Fibroblast of lung (primary cell): Measurements from ENCODE around the gene SHANK1. TPM values are rescaled to one million over a fixed set of nuclear protein-coding genes. Genes with fewer than 3 reads are reported as not detected.

ENCODE experiments used
- DNase-seq, 2 donors: peaks; one replicate each; pipeline versions ENCODE4 v3.0.0 to v3.0.0-alpha.2; 2010; ENCODE audit warnings: low read depth in 2 of 2
- H2AFZ ChIP-seq: 2 replicates; pipeline ENCODE4 v1.5.1; 2012; ENCODE audit warnings: low read length, control low read depth, inconsistent platforms
- H3K27ac ChIP-seq: 2 replicates; pipeline ENCODE4 v1.5.1; 2011; ENCODE audit warnings: low read length, control low read depth; ENCODE audit not compliant: insufficient read depth
- H3K27me3 ChIP-seq: 2 replicates; pipeline ENCODE4 v1.5.1; 2011; ENCODE audit warnings: mild to moderate bottlenecking, low read length; ENCODE audit not compliant: control insufficient read depth, insufficient read depth
- H3K36me3 ChIP-seq: 2 replicates; pipeline ENCODE4 v1.5.1; 2011; ENCODE audit warnings: low read length; ENCODE audit not compliant: control insufficient read depth, insufficient read depth
- H3K4me1 ChIP-seq: 2 replicates; pipeline ENCODE4 v1.5.1; 2011; ENCODE audit warnings: low read length; ENCODE audit not compliant: control insufficient read depth, insufficient read depth; ENCODE audit errors: extremely low read depth
- H3K4me2 ChIP-seq: 2 replicates; pipeline ENCODE4 v1.5.1; 2011; ENCODE audit warnings: low read length, control low read depth; ENCODE audit not compliant: insufficient read depth; ENCODE audit errors: extremely low read depth
- H3K4me3 ChIP-seq, 4 experiments: fragments of 200-600 bp in 1 of 4; sonication (generic) in 1 of 4; replicated peaks in 1 of 4; 2 replicates each; pipeline ENCODE4 v1.5.1; 2011 to 2016; ENCODE audit warnings: low read length in 4 of 4, low read depth in 3 of 4, mild to moderate bottlenecking in 3 of 4, control low read depth in 2 of 4, inconsistent platforms in 1 of 4, mixed read lengths in 1 of 4; ENCODE audit not compliant: insufficient read depth in 1 of 4; ENCODE audit errors: control extremely low read depth in 1 of 4
- H3K79me2 ChIP-seq: 2 replicates; pipeline ENCODE4 v1.5.1; 2012; ENCODE audit warnings: mild to moderate bottlenecking, low read length, inconsistent platforms; ENCODE audit not compliant: control insufficient read depth, insufficient read depth
- H3K9ac ChIP-seq: 2 replicates; pipeline ENCODE4 v1.5.1; 2011; ENCODE audit warnings: mild to moderate bottlenecking, low read length, control low read depth; ENCODE audit not compliant: insufficient read depth
- H3K9me3 ChIP-seq: 2 replicates; pipeline ENCODE4 v1.5.1; 2012; ENCODE audit warnings: low read depth, low read length; ENCODE audit not compliant: control insufficient read depth, insufficient read depth
- H4K20me1 ChIP-seq: 2 replicates; pipeline ENCODE4 v1.5.1; 2011; ENCODE audit warnings: low read length; ENCODE audit not compliant: control insufficient read depth, insufficient read depth; ENCODE audit errors: extremely low read depth
- EZH2 ChIP-seq: IDR thresholded peaks from 2 replicates; pipeline ENCODE4 v1.5.1; 2012; ENCODE audit warnings: low read length, control low read depth, mild to moderate bottlenecking; ENCODE audit errors: missing control alignments
- polyA plus RNA-seq, 2 donors: library from polyadenylated mRNA; depleted of rRNA in 1 of 2; stranded (reverse) in 1 of 2; unstranded in 1 of 2; fragments of >200 nt; gene quantifications; 2 replicates each; pipeline ENCODE4 v1.2.1, GENCODE V29; 2011 to 2012; ENCODE audit warnings: missing spikeins in 1 of 2
- total RNA-seq: library from RNA; depleted of rRNA; stranded (reverse); fragments of >200 nt; gene quantifications from 2 replicates; pipeline ENCODE4 v1.2.1, GENCODE V29; 2014
- TF ChIP-seq, protein P1 (sequence below), 2 donors: IDR thresholded peaks in 1 of 2; conservative IDR thresholded peaks in 1 of 2; 1 replicate in 1 of 2; 2 replicates in 1 of 2; pipeline ENCODE4 v1.5.1; 2011 to 2012; ENCODE audit warnings: low read length in 2 of 2, control low read depth in 1 of 2, inconsistent platforms in 1 of 2, low read depth in 1 of 2, mild to moderate bottlenecking in 1 of 2

The SHANK1 gene
- total and polyA plus RNA-seq, 2 donors (not counting 1 experiment from before 2014, with no cell fraction given): 1.4 to 7.9 TPM

- TF ChIP-seq EZH2: no peak
- TF ChIP-seq, protein P1, sequence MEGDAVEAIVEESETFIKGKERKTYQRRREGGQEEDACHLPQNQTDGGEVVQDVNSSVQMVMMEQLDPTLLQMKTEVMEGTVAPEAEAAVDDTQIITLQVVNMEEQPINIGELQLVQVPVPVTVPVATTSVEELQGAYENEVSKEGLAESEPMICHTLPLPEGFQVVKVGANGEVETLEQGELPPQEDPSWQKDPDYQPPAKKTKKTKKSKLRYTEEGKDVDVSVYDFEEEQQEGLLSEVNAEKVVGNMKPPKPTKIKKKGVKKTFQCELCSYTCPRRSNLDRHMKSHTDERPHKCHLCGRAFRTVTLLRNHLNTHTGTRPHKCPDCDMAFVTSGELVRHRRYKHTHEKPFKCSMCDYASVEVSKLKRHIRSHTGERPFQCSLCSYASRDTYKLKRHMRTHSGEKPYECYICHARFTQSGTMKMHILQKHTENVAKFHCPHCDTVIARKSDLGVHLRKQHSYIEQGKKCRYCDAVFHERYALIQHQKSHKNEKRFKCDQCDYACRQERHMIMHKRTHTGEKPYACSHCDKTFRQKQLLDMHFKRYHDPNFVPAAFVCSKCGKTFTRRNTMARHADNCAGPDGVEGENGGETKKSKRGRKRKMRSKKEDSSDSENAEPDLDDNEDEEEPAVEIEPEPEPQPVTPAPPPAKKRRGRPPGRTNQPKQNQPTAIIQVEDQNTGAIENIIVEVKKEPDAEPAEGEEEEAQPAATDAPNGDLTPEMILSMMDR (conservative IDR thresholded peaks at IDR 0.05 in 1 of 2, IDR thresholded peaks at IDR 0.05 in 1 of 2; ENCODE audit: low read depth in 1 of 2, low read length in 2 of 2): no peak
- no peaks in the 10 kb centered on the region for H3K79me2 ChIP-seq
These were observed 85.6 kb downstream of the SHANK1 start for GRCh38 chr19:50633973-50634372.

DNA sequence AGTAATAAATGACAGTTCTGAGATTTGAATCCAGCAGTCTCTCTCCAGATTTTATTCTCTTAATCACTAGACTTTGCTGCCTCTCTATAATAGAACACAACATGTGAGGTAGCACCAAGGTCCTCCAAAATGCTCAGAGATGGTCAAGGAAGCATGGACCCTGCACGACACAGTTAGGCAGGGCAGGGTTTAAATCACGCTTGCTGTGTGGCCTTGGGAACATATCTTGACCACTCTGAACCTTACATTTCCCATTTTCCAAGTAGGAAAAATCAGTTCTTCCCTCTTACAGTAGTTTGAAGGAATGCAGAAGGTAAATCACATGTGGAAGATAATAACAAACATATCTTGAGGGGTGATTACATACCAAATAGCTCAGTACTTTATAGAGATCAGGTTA, 86.2 kb downstream of the SHANK1 start:
- DNase-seq: no peak
- no peak overlapping the region for H3K4me3 ChIP-seq
- H3K4me1 ChIP-seq: no peaks in the 10 kb centered on the region

More at GRCh38 chr19:50633973-50634372, 85.6 kb downstream of the SHANK1 start:
- no peak overlapping the region for H3K4me2 ChIP-seq
- no peaks in the 10 kb centered on the region for H4K20me1 ChIP-seq
- H3K27ac ChIP-seq: no peak overlapping the region
- H3K27me3 ChIP-seq: no peaks in the 10 kb centered on the region
- no peaks in the 10 kb centered on the region for H3K4me1 ChIP-seq
- H2AFZ ChIP-seq: no peak overlapping the region
- no peak for DNase-seq
- no peak overlapping the region for H3K9ac ChIP-seq
- H3K4me3 ChIP-seq: no peak overlapping the region
- no peaks in the 10 kb centered on the region for H3K9me3 ChIP-seq
- H3K36me3 ChIP-seq: no peaks in the 10 kb centered on the region

DNA sequence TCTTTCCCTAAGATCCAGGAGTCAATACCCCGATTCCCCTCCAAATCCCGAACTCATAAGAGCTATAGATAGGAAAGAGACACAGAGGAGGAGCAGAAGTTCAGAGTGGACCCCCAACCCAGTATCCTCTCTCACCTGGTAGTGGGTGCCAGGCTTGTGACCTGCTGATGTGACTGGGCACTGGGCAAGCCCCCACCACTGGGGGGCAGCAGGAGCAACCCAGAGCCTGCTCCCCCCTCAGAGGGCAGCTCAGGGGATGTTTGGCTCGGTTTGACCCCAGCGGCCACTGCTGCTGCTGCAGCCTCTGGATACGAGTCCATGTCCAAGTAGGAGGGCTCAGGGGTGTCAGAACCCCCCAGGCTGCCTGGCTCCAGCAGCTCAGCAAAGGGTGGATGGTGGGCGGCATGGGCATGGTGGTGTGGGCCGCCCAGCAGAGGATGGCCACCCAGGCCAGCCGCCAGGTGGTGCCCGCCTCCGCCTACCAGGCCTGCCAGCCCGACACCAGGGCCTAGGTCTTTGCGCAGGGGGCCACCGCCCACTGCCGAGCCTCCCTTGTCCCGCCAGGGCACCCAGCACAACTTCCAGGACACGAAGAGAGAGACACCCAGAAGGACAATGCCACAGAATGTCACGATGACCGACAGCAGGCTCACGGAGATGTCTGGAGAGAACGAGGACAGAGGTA, 87.3 kb downstream of the SHANK1 start:
- no peaks in the 10 kb centered on the region for H3K9me3 ChIP-seq
- H2AFZ ChIP-seq: no peak overlapping the region
- no peaks in the 10 kb centered on the region for H4K20me1 ChIP-seq
- no peak overlapping the region for H3K27ac ChIP-seq
- no peak overlapping the region for H3K4me3 ChIP-seq
- no peak overlapping the region for H3K9ac ChIP-seq
- DNase-seq: no peak
- no peak for TF ChIP-seq EZH2
- TF ChIP-seq, protein P1 (conservative IDR thresholded peaks at IDR 0.05 in 1 of 2, IDR thresholded peaks at IDR 0.05 in 1 of 2; ENCODE audit: low read depth in 1 of 2, low read length in 2 of 2): no peak
- H3K27me3 ChIP-seq: no peaks in the 10 kb centered on the region
- H3K4me1 ChIP-seq: no peaks in the 10 kb centered on the region
- H3K36me3 ChIP-seq: no peaks in the 10 kb centered on the region
- H3K4me2 ChIP-seq: no peak overlapping the region
- no peaks in the 10 kb centered on the region for H3K79me2 ChIP-seq

More for the DNA sequence above, 86.2 kb downstream of the SHANK1 start:
- Histone ChIP-seq H3K9me3 (no peaks in the 10 kb centered on the region), H3K27me3 (no peaks in the 10 kb centered on the region), H3K79me2 (no peaks in the 10 kb centered on the region), H3K27ac (no peak overlapping the region), H4K20me1 (no peaks in the 10 kb centered on the region), H3K4me2 (no peak overlapping the region), H3K9ac (no peak overlapping the region), H3K36me3 (no peaks in the 10 kb centered on the region), H2AFZ (no peak overlapping the region)
- no peak for TF ChIP-seq EZH2
- TF ChIP-seq, protein P1 (conservative IDR thresholded peaks at IDR 0.05 in 1 of 2, IDR thresholded peaks at IDR 0.05 in 1 of 2; ENCODE audit: low read depth in 1 of 2, low read length in 2 of 2): no peak
